B cell (primary cell): ENCODE measurements around the gene KIAA1217. TPM values are rescaled to one million over a fixed set of nuclear protein-coding genes. Genes with fewer than 3 reads are reported as not detected.

Experiments used
- ATAC-seq: fragments of 200-7000 bp; cut with Tn5 transposase; one replicate; pipeline ENCODE4 v1.10.0; 2021; ENCODE audit warnings: low read depth, mild to moderate bottlenecking, moderate number of reproducible peaks, moderate library complexity
- CTCF ChIA-PET: fragments of 350-600 bp; sonication (Branson Sonifier 250); formaldehyde crosslinking; loops from one replicate; lab custom pipeline; 2021; ENCODE audit warnings: antibody characterized with exemption, inconsistent platforms; lab: Charles Lee
- POLR2A ChIA-PET: fragments of 350-600 bp; sonication (Branson Sonifier 250); formaldehyde crosslinking; loops from one replicate; lab custom pipeline; 2021; ENCODE audit warnings: antibody characterized with exemption; lab: Charles Lee
- DNase-seq: peaks from one replicate; pipeline ENCODE4 v3.0.0; 2013
- H2AFZ ChIP-seq: 2 replicates; pipeline ENCODE4 v1.6.1; 2012; ENCODE audit warnings: mild to moderate bottlenecking, low read depth, low read length; ENCODE audit not compliant: insufficient read depth, poor library complexity, severe bottlenecking
- H3K27ac ChIP-seq, 2 donors: 1 replicate in 1 of 2; 2 replicates in 1 of 2; pipeline ENCODE4 v1.5.1; 2012 to 2013; ENCODE audit warnings: low read length in 2 of 2, mild to moderate bottlenecking in 2 of 2, moderate library complexity in 1 of 2
- H3K27me3 ChIP-seq, 4 experiments: fragments of 200-600 bp in 1 of 4; sonication (generic) in 1 of 4; replicated peaks in 1 of 4; 1 replicate in 2 of 4; 2 replicates in 2 of 4; pipeline versions ENCODE4 v1.6.1 to v1.7.0; 2013 to 2016; ENCODE audit warnings: low read length in 3 of 4, mild to moderate bottlenecking in 2 of 4, mixed read lengths in 1 of 4, moderate library complexity in 1 of 4; ENCODE audit not compliant: insufficient read depth in 4 of 4, control insufficient read depth in 3 of 4; ENCODE audit errors: control extremely low read depth in 1 of 4
- H3K36me3 ChIP-seq, 2 experiments: replicated peaks in 1 of 2; 1 replicate in 1 of 2; 2 replicates in 1 of 2; pipeline versions ENCODE4 v1.6.1 to v1.7.1; 2013; ENCODE audit warnings: low read length in 1 of 2; ENCODE audit not compliant: insufficient read depth in 2 of 2, control insufficient read depth in 1 of 2; ENCODE audit errors: control extremely low read depth in 1 of 2, extremely low read depth in 1 of 2
- H3K4me1 ChIP-seq, 2 donors: fragments of 200-600 bp in 1 of 2; sonication (generic) in 1 of 2; 1 replicate in 1 of 2; 2 replicates in 1 of 2; pipeline versions ENCODE4 v1.5.1 to v1.6.1; 2013 to 2017; ENCODE audit warnings: low read length in 2 of 2; ENCODE audit not compliant: control insufficient read depth in 2 of 2, insufficient read depth in 2 of 2
- H3K4me2 ChIP-seq: replicated peaks from 2 replicates; pipeline ENCODE3; 2012; ENCODE audit warnings: mild to moderate bottlenecking, low read depth, low read length; ENCODE audit not compliant: poor library complexity, severe bottlenecking
- H3K4me3 ChIP-seq, 5 experiments: fragments of 200-600 bp in 1 of 5; sonication (generic) in 1 of 5; 1 replicate in 3 of 5; 2 replicates in 2 of 5; pipeline versions ENCODE4 v1.5.1 to v1.7.0; 2011 to 2016; ENCODE audit warnings: low read length in 4 of 5, mild to moderate bottlenecking in 4 of 5, low read depth in 2 of 5, control low read depth in 1 of 5, moderate library complexity in 1 of 5; ENCODE audit not compliant: insufficient read depth in 1 of 5; ENCODE audit errors: control extremely low read depth in 1 of 5, extremely low read depth in 1 of 5
- H3K79me2 ChIP-seq: fragments of 200-600 bp; sonication (generic); one replicate; pipeline ENCODE4 v1.6.0; 2016; ENCODE audit warnings: low read length; ENCODE audit not compliant: control insufficient read depth, insufficient read depth
- H3K9ac ChIP-seq: fragments of 200-600 bp; sonication (generic); 2 replicates; pipeline ENCODE4 v1.6.1; 2017; ENCODE audit warnings: mild to moderate bottlenecking, low read length, moderate library complexity
- H3K9me3 ChIP-seq, 3 donors: one replicate each; pipeline versions ENCODE4 v1.6.1 to v1.7.1; 2013; ENCODE audit warnings: low read length in 2 of 3; ENCODE audit not compliant: control insufficient read depth in 2 of 3, insufficient read depth in 1 of 3; ENCODE audit errors: control extremely low read depth in 1 of 3
- H4K20me1 ChIP-seq: 2 replicates; pipeline ENCODE4 v1.6.0; 2012; ENCODE audit warnings: mild to moderate bottlenecking, low read length; ENCODE audit not compliant: insufficient read depth, control insufficient read depth, poor library complexity, severe bottlenecking
- H3K27ac Mint-ChIP-seq: one replicate; pipeline ENCODE4 v1.8.0; 2021; ENCODE audit warnings: mixed read lengths
- H3K27me3 Mint-ChIP-seq: one replicate; pipeline ENCODE4 v1.8.0; 2021; ENCODE audit warnings: mixed read lengths
- H3K4me1 Mint-ChIP-seq: one replicate; pipeline ENCODE4 v1.8.0; 2021; ENCODE audit warnings: mixed read lengths
- H3K4me3 Mint-ChIP-seq: one replicate; pipeline ENCODE4 v1.8.0; 2021; ENCODE audit warnings: mixed read lengths
- H3K9me3 Mint-ChIP-seq: one replicate; pipeline ENCODE4 v1.8.0; 2022; ENCODE audit warnings: mixed read lengths; ENCODE audit not compliant: insufficient read depth
- EZH2 ChIP-seq: IDR thresholded peaks from 2 replicates; pipeline ENCODE4 v1.6.1; 2012; ENCODE audit warnings: borderline replicate concordance, low read depth, mild to moderate bottlenecking, moderate library complexity, low read length; ENCODE audit not compliant: insufficient read depth, poor library complexity, severe bottlenecking
- whole genome bisulfite sequencing: methylation state at CpG from one replicate; pipeline ENCODE4 v1.1.5; 2013; ENCODE audit warnings: missing lambda C conversion rate; ENCODE audit not compliant: insufficient coverage; 5-methylcytosine and 5-hydroxymethylcytosine counted together
- intact Hi-C: fragments of 100-400 bp; cut with micrococcal nuclease; formaldehyde crosslinking; loops from one replicate; pipeline ENCODE4 v1.10.0; 2022
- polyA plus RNA-seq: library from polyadenylated mRNA; depleted of rRNA; stranded (reverse); fragments of >200 nt; gene quantifications from 2 replicates; pipeline ENCODE4 v1.2.3, GENCODE V29; 2012
- total RNA-seq, 2 donors: library from RNA; stranded (reverse); fragments of 120-200 nt in 1 of 2; gene quantifications; 1 replicate in 1 of 2; 2 replicates in 1 of 2; pipeline versions ENCODE4 v1.2.3 to v1.2.4, GENCODE V29; 2013 to 2022
- TF ChIP-seq, protein P1 (sequence below): fragments of 200-600 bp; IDR thresholded peaks from one replicate; pipeline ENCODE4 v1.8.0; 2022; ENCODE audit warnings: antibody characterized with exemption, mild to moderate bottlenecking

Gene KIAA1217
- total and polyA plus RNA-seq, 2 donors (not counting 1 experiment from before 2014, with no cell fraction given): 0.67 TPM; not detected in 1

DNA sequence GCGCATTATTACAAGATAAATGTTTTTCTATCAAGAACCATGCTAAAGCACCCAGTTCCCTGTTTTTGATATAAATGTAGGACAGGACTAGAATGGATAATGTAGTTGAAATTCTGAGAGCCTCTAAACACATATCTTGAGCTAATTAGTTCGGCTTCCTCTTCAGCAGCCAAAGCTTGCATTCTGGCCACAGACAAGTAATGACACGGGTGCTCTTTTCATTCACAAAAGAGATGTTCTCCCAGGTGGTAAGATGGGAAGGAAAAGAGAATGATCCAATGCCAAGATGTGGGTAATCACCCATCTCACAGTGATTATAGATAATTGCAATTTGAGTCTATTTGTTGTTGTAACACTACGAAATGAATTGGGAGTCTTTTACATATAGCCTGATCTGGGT is 246.5 kb downstream of the KIAA1217 start:
- Histone ChIP-seq H3K4me2 (no peak overlapping the region), H3K9ac (no peak overlapping the region), H3K27me3 (peaks cover 0 to 3% (median 0%) of the 10 kb centered on the region in 4 experiments), H2AFZ (no peak overlapping the region), H3K36me3 (no peaks in the 10 kb centered on the region), H4K20me1 (no peaks in the 10 kb centered on the region), H3K4me3 (no peak overlapping the region), H3K9me3 (no peaks in the 10 kb centered on the region), H3K4me1 (no peaks in the 10 kb centered on the region), H3K79me2 (no peaks in the 10 kb centered on the region), H3K27ac (no peak overlapping the region)
- H3K9me3 Mint-ChIP-seq: no peaks in the 10 kb centered on the region
- WGBS: no CpG with 5 or more reads among the region's 4 CpGs
- POLR2A ChIA-PET: no interaction called here
- H3K4me3 Mint-ChIP-seq: no peak overlapping the region
- no peak for TF ChIP-seq EZH2
- TF ChIP-seq, protein P1, sequence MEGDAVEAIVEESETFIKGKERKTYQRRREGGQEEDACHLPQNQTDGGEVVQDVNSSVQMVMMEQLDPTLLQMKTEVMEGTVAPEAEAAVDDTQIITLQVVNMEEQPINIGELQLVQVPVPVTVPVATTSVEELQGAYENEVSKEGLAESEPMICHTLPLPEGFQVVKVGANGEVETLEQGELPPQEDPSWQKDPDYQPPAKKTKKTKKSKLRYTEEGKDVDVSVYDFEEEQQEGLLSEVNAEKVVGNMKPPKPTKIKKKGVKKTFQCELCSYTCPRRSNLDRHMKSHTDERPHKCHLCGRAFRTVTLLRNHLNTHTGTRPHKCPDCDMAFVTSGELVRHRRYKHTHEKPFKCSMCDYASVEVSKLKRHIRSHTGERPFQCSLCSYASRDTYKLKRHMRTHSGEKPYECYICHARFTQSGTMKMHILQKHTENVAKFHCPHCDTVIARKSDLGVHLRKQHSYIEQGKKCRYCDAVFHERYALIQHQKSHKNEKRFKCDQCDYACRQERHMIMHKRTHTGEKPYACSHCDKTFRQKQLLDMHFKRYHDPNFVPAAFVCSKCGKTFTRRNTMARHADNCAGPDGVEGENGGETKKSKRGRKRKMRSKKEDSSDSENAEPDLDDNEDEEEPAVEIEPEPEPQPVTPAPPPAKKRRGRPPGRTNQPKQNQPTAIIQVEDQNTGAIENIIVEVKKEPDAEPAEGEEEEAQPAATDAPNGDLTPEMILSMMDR: no peak
- H3K27ac Mint-ChIP-seq: no peak overlapping the region
- ATAC-seq (no peak), DNase-seq (no peak)
- CTCF ChIA-PET: no interaction called here
- no peaks in the 10 kb centered on the region for H3K4me1 Mint-ChIP-seq
- intact Hi-C loops: no loop called here
- H3K27me3 Mint-ChIP-seq: peaks cover 3% of the 10 kb centered on the region

DNA sequence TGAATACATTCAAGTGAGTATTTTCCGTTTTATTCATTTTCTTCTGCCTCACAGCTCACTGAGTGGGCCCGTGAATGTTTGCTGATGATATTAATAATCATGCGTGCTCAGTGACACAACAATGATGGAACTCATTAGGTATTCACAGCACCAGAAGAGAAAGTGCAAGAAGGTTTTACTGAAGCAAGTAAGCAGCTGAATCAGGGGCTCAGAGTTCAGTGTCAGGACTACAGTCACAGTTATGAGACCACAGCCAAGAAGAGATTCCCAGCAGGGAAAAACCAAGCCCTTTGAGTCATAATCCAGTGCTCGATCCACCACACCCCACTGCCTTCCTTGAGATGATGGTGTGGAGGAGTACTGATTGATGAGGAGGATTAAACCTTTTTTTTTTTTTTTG is 247.4 kb downstream of the KIAA1217 start:
- Mint-ChIP-seq H3K27ac (no peak overlapping the region), H3K4me3 (no peak overlapping the region), H3K4me1 (no peaks in the 10 kb centered on the region), H3K9me3 (no peaks in the 10 kb centered on the region), H3K27me3 (no peaks in the 10 kb centered on the region)
- H3K4me1 ChIP-seq: no peaks in the 10 kb centered on the region
- no peak overlapping the region for H2AFZ ChIP-seq
- DNase-seq (no peak), ATAC-seq (no peak)
- ChIA-PET CTCF (no interaction called here), POLR2A (no interaction called here)
- no peaks in the 10 kb centered on the region for H3K79me2 ChIP-seq
- no peak overlapping the region for H3K9ac ChIP-seq
- no peaks in the 10 kb centered on the region for H3K9me3 ChIP-seq
- no peak for TF ChIP-seq EZH2
- H3K4me3 ChIP-seq: no peak overlapping the region
- intact Hi-C loops: no loop called here
- H3K4me2 ChIP-seq: no peak overlapping the region
- 94% methylated on average over 2 of the region's 4 CpGs for WGBS
- H3K27me3 ChIP-seq: peaks cover 0 to 3% (median 0%) of the 10 kb centered on the region in 4 experiments
- no peaks in the 10 kb centered on the region for H3K36me3 ChIP-seq
- H4K20me1 ChIP-seq: no peaks in the 10 kb centered on the region
- H3K27ac ChIP-seq: no peak overlapping the region
